Keratinocyte (primary cell): ENCODE data around the gene BIN2. TPM values are rescaled to one million over a fixed set of nuclear protein-coding genes. Genes with fewer than 3 reads are reported as not detected.
"Not testable (repeated sequence)": the region's sequence is repeated elsewhere in the genome, so short reads cannot be mapped to it uniquely, and the experiment has no call there.

Experiments used
- DNase-seq: peaks from one replicate; pipeline ENCODE4 v3.0.0-alpha.2; 2011; ENCODE audit warnings: low read depth, missing footprints, low spot score
- FAIRE-seq: peaks from 2 replicates; lab custom pipeline; 2011; peaks lifted over from hg19 to GRCh38; lab: Jason Lieb, UNC
- H2AFZ ChIP-seq: 2 replicates; pipeline ENCODE4 v1.6.0; 2012; ENCODE audit warnings: low read length, control low read depth, inconsistent platforms; ENCODE audit not compliant: control insufficient read depth
- H3K27ac ChIP-seq: 2 replicates; pipeline ENCODE4 v1.5.1; 2011; ENCODE audit warnings: low read length; ENCODE audit not compliant: control insufficient read depth, insufficient read depth
- H3K27me3 ChIP-seq: 3 replicates; pipeline ENCODE4 v1.6.0; 2011; ENCODE audit warnings: low read length; ENCODE audit not compliant: control insufficient read depth, insufficient read depth; ENCODE audit errors: extremely low read depth
- H3K36me3 ChIP-seq, 2 experiments: 2 replicates in 1 of 2; 3 replicates in 1 of 2; pipeline ENCODE4 v1.5.1; 2011; ENCODE audit warnings: low read length in 2 of 2, mild to moderate bottlenecking in 1 of 2; ENCODE audit not compliant: control insufficient read depth in 2 of 2, insufficient read depth in 2 of 2; ENCODE audit errors: extremely low read depth in 1 of 2
- H3K4me1 ChIP-seq: 3 replicates; pipeline ENCODE4 v1.5.1; 2011; ENCODE audit warnings: low read length; ENCODE audit not compliant: control insufficient read depth, insufficient read depth; ENCODE audit errors: extremely low read depth
- H3K4me2 ChIP-seq: 3 replicates; pipeline ENCODE4 v1.6.0; 2011; ENCODE audit warnings: low read depth, low read length; ENCODE audit not compliant: control insufficient read depth, insufficient read depth; ENCODE audit errors: extremely low read depth
- H3K4me3 ChIP-seq, 3 experiments: fragments of 200-600 bp in 1 of 3; sonication (generic) in 1 of 3; 2 replicates in 2 of 3; 3 replicates in 1 of 3; pipeline ENCODE4 v1.5.1; 2011 to 2016; ENCODE audit warnings: low read length in 3 of 3, mild to moderate bottlenecking in 3 of 3, control low read depth in 2 of 3, inconsistent platforms in 1 of 3, low read depth in 1 of 3, mixed read lengths in 1 of 3, mixed run types in 1 of 3, moderate library complexity in 1 of 3; ENCODE audit not compliant: control insufficient read depth in 2 of 3, insufficient read depth in 2 of 3; ENCODE audit errors: extremely low read depth in 1 of 3
- H3K79me2 ChIP-seq: 2 replicates; pipeline ENCODE4 v1.6.0; 2012; ENCODE audit warnings: low read length; ENCODE audit not compliant: control insufficient read depth, insufficient read depth
- H3K9ac ChIP-seq: 3 replicates; pipeline ENCODE4 v1.6.0; 2011; ENCODE audit warnings: low read length; ENCODE audit not compliant: control insufficient read depth, insufficient read depth; ENCODE audit errors: extremely low read depth
- H3K9me1 ChIP-seq: 3 replicates; pipeline ENCODE4 v1.6.0; 2011; ENCODE audit warnings: low read length; ENCODE audit not compliant: control insufficient read depth, insufficient read depth; ENCODE audit errors: extremely low read depth
- H3K9me3 ChIP-seq: 2 replicates; pipeline ENCODE4 v1.5.1; 2012; ENCODE audit warnings: low read depth, low read length; ENCODE audit not compliant: control insufficient read depth
- H4K20me1 ChIP-seq: 3 replicates; pipeline ENCODE4 v1.6.0; 2011; ENCODE audit warnings: low read length; ENCODE audit not compliant: control insufficient read depth, insufficient read depth; ENCODE audit errors: extremely low read depth
- EZH2 ChIP-seq: IDR thresholded peaks from one replicate; pipeline ENCODE4 v1.6.1; 2012; ENCODE audit warnings: inconsistent platforms, mild to moderate bottlenecking, low read length, moderate library complexity
- dilution Hi-C: fragments of 300-500 bp; cut with MboI; formaldehyde crosslinking; loops from one replicate; pipeline ENCODE4 v1.7.0; 2020; ENCODE audit warnings: low sequenced_read_pairs; ENCODE audit not compliant: extremely low pct_ligation_motif_present
- polyA plus RNA-seq, 5 experiments: library from polyadenylated mRNA; depleted of rRNA in 3 of 5; stranded (reverse) in 3 of 5; stranded (forward) in 1 of 5; unstranded in 1 of 5; fragments of >200 nt; gene quantifications; 1 replicate in 1 of 5; 2 replicates in 3 of 5; 3 replicates in 1 of 5; pipeline versions ENCODE4 v1.2.1 to v1.2.3, GENCODE V29; 2011 to 2012; ENCODE audit warnings: missing spikeins in 2 of 5, low read depth in 1 of 5, low replicate concordance in 1 of 5
- TF ChIP-seq, protein P1 (sequence below), 3 experiments: IDR thresholded peaks in 1 of 3; conservative IDR thresholded peaks in 1 of 3; optimal IDR thresholded peaks in 1 of 3; 2 replicates in 2 of 3; 3 replicates in 1 of 3; pipeline versions ENCODE3 to v1.5.1; 2011; ENCODE audit warnings: low read length in 3 of 3, mild to moderate bottlenecking in 3 of 3, moderate library complexity in 2 of 3, control low read depth in 1 of 3, inconsistent platforms in 1 of 3; ENCODE audit not compliant: insufficient read depth in 2 of 3; ENCODE audit errors: extremely low read depth in 1 of 3

BIN2 gene
- polyA plus RNA-seq, 1 donor (not counting 4 experiments of a cell fraction or from before 2014, with no cell fraction given), result not detected

DNA sequence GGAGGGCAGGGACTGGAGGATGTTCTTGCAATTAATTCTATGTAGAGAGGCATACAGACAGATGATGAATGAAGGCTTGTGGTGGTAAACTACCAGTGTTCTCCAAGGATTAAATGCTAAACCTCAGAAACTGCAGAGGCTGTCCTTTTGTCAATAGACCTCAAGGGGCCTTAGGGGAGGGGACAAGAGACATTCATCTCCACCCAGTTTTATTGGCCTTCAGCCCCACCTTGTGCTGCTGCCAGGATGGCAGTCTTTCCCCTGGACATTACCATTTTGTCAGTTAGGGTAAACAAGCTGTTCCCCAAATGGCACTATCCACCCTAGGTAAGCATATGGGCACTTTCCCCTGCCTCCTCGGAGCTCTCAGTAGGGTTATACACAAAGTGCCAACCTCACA lies 48.9 kb downstream of the BIN2 start:
- H3K9ac ChIP-seq, result no peak overlapping the region
- peaks cover 13% of the 10 kb centered on the region for H3K4me1 ChIP-seq
- no peak overlapping the region for H3K4me2 ChIP-seq
- H3K9me1 ChIP-seq, result no peaks in the 10 kb centered on the region
- DNase-seq, result no peak
- no peak overlapping the region for H2AFZ ChIP-seq
- dilution Hi-C loops, result no loop called here
- no peaks in the 10 kb centered on the region for H4K20me1 ChIP-seq
- no peaks in the 10 kb centered on the region for H3K27me3 ChIP-seq
- no peak for FAIRE-seq
- H3K27ac ChIP-seq, result no peak overlapping the region
- no peaks in the 10 kb centered on the region for H3K9me3 ChIP-seq
- no peaks in the 10 kb centered on the region for H3K79me2 ChIP-seq
- H3K4me3 ChIP-seq, result no peak overlapping the region
- TF ChIP-seq, protein P1, sequence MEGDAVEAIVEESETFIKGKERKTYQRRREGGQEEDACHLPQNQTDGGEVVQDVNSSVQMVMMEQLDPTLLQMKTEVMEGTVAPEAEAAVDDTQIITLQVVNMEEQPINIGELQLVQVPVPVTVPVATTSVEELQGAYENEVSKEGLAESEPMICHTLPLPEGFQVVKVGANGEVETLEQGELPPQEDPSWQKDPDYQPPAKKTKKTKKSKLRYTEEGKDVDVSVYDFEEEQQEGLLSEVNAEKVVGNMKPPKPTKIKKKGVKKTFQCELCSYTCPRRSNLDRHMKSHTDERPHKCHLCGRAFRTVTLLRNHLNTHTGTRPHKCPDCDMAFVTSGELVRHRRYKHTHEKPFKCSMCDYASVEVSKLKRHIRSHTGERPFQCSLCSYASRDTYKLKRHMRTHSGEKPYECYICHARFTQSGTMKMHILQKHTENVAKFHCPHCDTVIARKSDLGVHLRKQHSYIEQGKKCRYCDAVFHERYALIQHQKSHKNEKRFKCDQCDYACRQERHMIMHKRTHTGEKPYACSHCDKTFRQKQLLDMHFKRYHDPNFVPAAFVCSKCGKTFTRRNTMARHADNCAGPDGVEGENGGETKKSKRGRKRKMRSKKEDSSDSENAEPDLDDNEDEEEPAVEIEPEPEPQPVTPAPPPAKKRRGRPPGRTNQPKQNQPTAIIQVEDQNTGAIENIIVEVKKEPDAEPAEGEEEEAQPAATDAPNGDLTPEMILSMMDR (optimal IDR thresholded peaks at IDR 0.05 in 1 of 3, IDR thresholded peaks at IDR 0.05 in 1 of 3, conservative IDR thresholded peaks at IDR 0.05 in 1 of 3; ENCODE audit: extremely low read depth in 1 of 3, insufficient read depth in 2 of 3, low read length in 3 of 3), result no peak
- TF ChIP-seq EZH2, result no peak
- H3K36me3 ChIP-seq, result no peaks in the 10 kb centered on the region

DNA sequence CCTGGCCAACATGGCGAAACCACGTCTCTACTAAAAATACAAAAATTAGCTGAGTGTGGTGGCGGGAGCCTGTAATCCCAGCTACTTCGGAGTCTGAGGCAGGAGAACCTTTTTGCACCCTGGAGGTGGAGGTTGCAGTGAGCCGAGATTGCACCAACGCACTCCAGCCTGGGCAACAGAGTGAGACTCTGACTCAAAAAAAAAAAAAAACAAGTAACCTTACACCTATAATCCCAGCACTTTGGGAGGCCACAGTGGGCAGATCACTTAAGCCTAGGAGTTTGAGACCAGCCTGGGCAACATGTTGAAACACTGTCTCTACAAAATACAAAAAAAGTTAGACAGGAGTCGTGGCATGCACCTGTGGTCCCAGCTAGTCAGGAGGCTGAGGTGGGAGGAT lies 51.2 kb downstream of the BIN2 start:
- H3K4me3 ChIP-seq, H3K9ac ChIP-seq, dilution Hi-C loops, H4K20me1 ChIP-seq, DNase-seq, H3K4me2 ChIP-seq, H3K27ac ChIP-seq, H3K27me3 ChIP-seq, H3K9me3 ChIP-seq, H3K9me1 ChIP-seq, FAIRE-seq, H3K36me3 ChIP-seq, H2AFZ ChIP-seq: not testable (repeated sequence)
- H3K79me2 ChIP-seq, result peaks cover 11% of the 10 kb centered on the region
- H3K4me1 ChIP-seq, result peaks cover 22% of the 10 kb centered on the region

DNA sequence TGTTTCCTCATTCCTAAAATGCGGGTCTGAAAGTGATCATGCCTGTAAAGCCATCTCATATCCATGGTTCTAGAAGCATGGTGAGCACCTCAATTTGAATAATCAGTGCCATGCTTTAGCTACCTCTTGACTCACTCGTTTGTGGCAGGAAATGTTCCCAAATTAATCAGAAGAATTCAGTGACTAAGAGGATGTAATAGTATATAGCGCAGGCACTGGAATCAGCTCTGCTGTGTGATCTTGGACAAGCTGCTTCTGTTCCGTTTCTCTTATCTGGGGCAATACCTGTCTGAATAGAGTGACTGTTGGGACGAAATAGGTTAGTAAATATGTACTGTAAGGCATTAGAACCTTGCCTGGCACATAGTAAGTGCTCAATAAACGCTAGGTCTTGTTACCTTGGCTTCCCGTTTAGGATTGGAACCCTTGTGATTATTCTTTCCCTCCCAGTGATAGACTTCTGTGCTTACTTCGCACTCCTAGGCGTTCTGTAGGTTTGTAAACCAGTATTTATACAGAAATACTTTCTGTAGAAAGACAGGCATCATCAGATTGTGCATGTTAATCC lies 52.9 kb downstream of the BIN2 start:
- Histone ChIP-seq H2AFZ (peak overlapping the region; percentile 78), H3K4me3 (peak overlapping the region; percentile 62 to 90 (median 89)), H3K36me3 (no peaks in the 10 kb centered on the region), H3K4me2 (peak overlapping the region; percentile 99), H3K9me1 (no peaks in the 10 kb centered on the region), H3K27me3 (no peaks in the 10 kb centered on the region), H3K9me3 (no peaks in the 10 kb centered on the region), H3K4me1 (peaks cover 22% of the 10 kb centered on the region), H3K27ac (peak overlapping the region; percentile 94), H3K79me2 (peaks cover 14% of the 10 kb centered on the region), H4K20me1 (no peaks in the 10 kb centered on the region), H3K9ac (peak overlapping the region; percentile 94)
- peak; percentile 82 for FAIRE-seq
- dilution Hi-C loops, result no loop called here
- TF ChIP-seq, protein P1 (optimal IDR thresholded peaks at IDR 0.05 in 1 of 3, IDR thresholded peaks at IDR 0.05 in 1 of 3, conservative IDR thresholded peaks at IDR 0.05 in 1 of 3; ENCODE audit: extremely low read depth in 1 of 3, insufficient read depth in 2 of 3, low read length in 3 of 3), result no peak
- no peak for TF ChIP-seq EZH2
- peak; percentile 58 for DNase-seq
